ENCODE data around the gene AOC3. TPM values are rescaled to one million over a fixed set of nuclear protein-coding genes. Genes with fewer than 3 reads are reported as not detected.

Gene AOC3
- total RNA-seq, 1 experiment from 2014 or later, result 0.62 TPM

GRCh38 chr17:42889809-42890208 is 38.8 kb downstream of the AOC3 start:
- TF ChIP-seq EZH2 (IDR thresholded peaks at IDR 0.05; ENCODE audit: borderline replicate concordance, low read depth, low read length, poor library complexity, severe bottlenecking) (no peak), CTCF (conservative IDR thresholded peaks at IDR 0.05; ENCODE audit: low read depth, low read length) (no peak)
- Histone ChIP-seq H3K4me1 (ENCODE audit: insufficient read depth, low read length, poor library complexity, severe bottlenecking) (no peaks in the 10 kb centered on the region), H3K9me3 (ENCODE audit: low read depth, low read length, poor library complexity, severe bottlenecking) (no peaks in the 10 kb centered on the region), H3K27ac (ENCODE audit: low read depth, low read length, poor library complexity, severe bottlenecking) (no peak overlapping the region), H3K36me3 (ENCODE audit: insufficient read depth, low read length, poor library complexity, severe bottlenecking) (no peaks in the 10 kb centered on the region), H3K27me3 (replicated peaks; ENCODE audit: insufficient read depth, low read depth, low read length, poor library complexity) (no peaks in the 10 kb centered on the region), H3K4me3 (ENCODE audit: low read depth, low read length, poor library complexity, severe bottlenecking) (no peak overlapping the region)
- ChIA-PET POLR2A (ENCODE audit: low non-redundant PET) (no interaction called here), CTCF (no interaction called here)
- intact Hi-C loops (cut with micrococcal nuclease; ENCODE audit: unreplicated experiment), result no loop called here
- BruUV-seq (replicated peaks), result no TSS peak
- no peak for DNase-seq (ENCODE audit: low spot score)

GRCh38 chr17:42891539-42892152 is 40.6 kb downstream of the AOC3 start:
- Histone ChIP-seq H3K36me3 (ENCODE audit: insufficient read depth, low read length, poor library complexity, severe bottlenecking) (no peaks in the 10 kb centered on the region), H3K27me3 (replicated peaks; ENCODE audit: insufficient read depth, low read depth, low read length, poor library complexity) (no peaks in the 10 kb centered on the region), H3K9me3 (ENCODE audit: low read depth, low read length, poor library complexity, severe bottlenecking) (no peaks in the 10 kb centered on the region), H3K4me1 (ENCODE audit: insufficient read depth, low read length, poor library complexity, severe bottlenecking) (no peaks in the 10 kb centered on the region), H3K4me3 (ENCODE audit: low read depth, low read length, poor library complexity, severe bottlenecking) (no peak overlapping the region), H3K27ac (ENCODE audit: low read depth, low read length, poor library complexity, severe bottlenecking) (no peak overlapping the region)
- TF ChIP-seq EZH2 (IDR thresholded peaks at IDR 0.05; ENCODE audit: borderline replicate concordance, low read depth, low read length, poor library complexity, severe bottlenecking) (no peak), CTCF (conservative IDR thresholded peaks at IDR 0.05; ENCODE audit: low read depth, low read length) (no peak)
- POLR2A ChIA-PET (ENCODE audit: low non-redundant PET), result no interaction called here
- no peak for DNase-seq (ENCODE audit: low spot score)
- no TSS peak for BruUV-seq (replicated peaks)
- CTCF ChIA-PET, result no interaction called here
- intact Hi-C loops (cut with micrococcal nuclease; ENCODE audit: unreplicated experiment), result no loop called here

GRCh38 chr17:42893359-42893758 is 42.4 kb downstream of the AOC3 start:
- TF ChIP-seq EZH2 (IDR thresholded peaks at IDR 0.05; ENCODE audit: borderline replicate concordance, low read depth, low read length, poor library complexity, severe bottlenecking), result no peak
- TF ChIP-seq CTCF (conservative IDR thresholded peaks at IDR 0.05; ENCODE audit: low read depth, low read length), result no peak
- intact Hi-C loops (cut with micrococcal nuclease; ENCODE audit: unreplicated experiment), result no loop called here

More at GRCh38 chr17:42893359-42893758, 42.4 kb downstream of the AOC3 start:
- Histone ChIP-seq H3K36me3 (ENCODE audit: insufficient read depth, low read length, poor library complexity, severe bottlenecking) (no peaks in the 10 kb centered on the region), H3K4me3 (ENCODE audit: low read depth, low read length, poor library complexity, severe bottlenecking) (no peak overlapping the region), H3K27me3 (replicated peaks; ENCODE audit: insufficient read depth, low read depth, low read length, poor library complexity) (no peaks in the 10 kb centered on the region), H3K9me3 (ENCODE audit: low read depth, low read length, poor library complexity, severe bottlenecking) (no peaks in the 10 kb centered on the region), H3K4me1 (ENCODE audit: insufficient read depth, low read length, poor library complexity, severe bottlenecking) (no peaks in the 10 kb centered on the region), H3K27ac (ENCODE audit: low read depth, low read length, poor library complexity, severe bottlenecking) (no peak overlapping the region)
- BruUV-seq (replicated peaks), result no TSS peak
- no peak for DNase-seq (ENCODE audit: low spot score)
- POLR2A ChIA-PET (ENCODE audit: low non-redundant PET), result no interaction called here
- CTCF ChIA-PET, result no interaction called here
